ENCODE results near the gene AAK1. TPM values are rescaled to one million over a fixed set of nuclear protein-coding genes. Genes with fewer than 3 reads are reported as not detected.
A peak's percentile ranks its signal among the peaks of the same experiment; 100 is the strongest.

The AAK1 gene
- total and polyA plus RNA-seq, 2 of the 13 experiments (the other 11 are each of a cell fraction or from before 2014, with no cell fraction given): 9.8 to 10.3 TPM

GRCh38 chr2:69436938-69437750 lies 206.4 kb downstream of the AAK1 start, which contains the start of gene NFU1 (continued):
- peak; percentile 47; the same call in 1 of the 2 replicates for TF ChIP-seq STAT6 (CRISPR knock-in tag; IDR thresholded peaks at IDR 0.05; ENCODE audit: borderline replicate concordance)
- no peak; the same call in 1 of the 2 replicates for TF ChIP-seq ZNF878 (CRISPR knock-in tag; IDR thresholded peaks at IDR 0.05)
- TF ChIP-seq MLXIP (CRISPR knock-in tag; IDR thresholded peaks at IDR 0.05; ENCODE audit: borderline replicate concordance): peak; percentile 40; the same call in 1 of the 2 replicates
- peak; percentile 76; the same call in 1 of the 2 replicates for TF ChIP-seq ZNF33A (CRISPR knock-in tag; IDR thresholded peaks at IDR 0.05; ENCODE audit: borderline replicate concordance)
- TF ChIP-seq HOXA5 (CRISPR knock-in tag; IDR thresholded peaks at IDR 0.05): peak; percentile 91
- TF ChIP-seq ZFX (CRISPR knock-in tag; IDR thresholded peaks at IDR 0.05; ENCODE audit: low read depth): peak; percentile 96
- no peak for TF ChIP-seq HMGA1 (CRISPR knock-in tag; conservative IDR thresholded peaks at IDR 0.05)
- peak; percentile 86 for TF ChIP-seq CBFB (CRISPR knock-in tag; IDR thresholded peaks at IDR 0.05)
- 0 out of 2 replicates have a peak, but pooled peaks have one; percentile 75 for TF ChIP-seq ZNF34 (CRISPR knock-in tag; IDR thresholded peaks at IDR 0.05; ENCODE audit: borderline replicate concordance)
- TF ChIP-seq ZNF382 (CRISPR knock-in tag; IDR thresholded peaks at IDR 0.05; ENCODE audit: borderline replicate concordance): no peak
- no peak for TF ChIP-seq ZNF432 (CRISPR knock-in tag; IDR thresholded peaks at IDR 0.05; ENCODE audit: borderline replicate concordance)
- no peak for TF ChIP-seq ZNF749 (CRISPR knock-in tag; IDR thresholded peaks at IDR 0.05; ENCODE audit: borderline replicate concordance)
- TF ChIP-seq ZNF766 (CRISPR knock-in tag; IDR thresholded peaks at IDR 0.05; ENCODE audit: borderline replicate concordance): no peak
- TF ChIP-seq CREM (IDR thresholded peaks at IDR 0.05): peak; percentile 78
- TF ChIP-seq CREM (CRISPR knock-in tag; IDR thresholded peaks at IDR 0.05): peak; percentile 48
- no peak; the same call in 1 of the 2 replicates for TF ChIP-seq ZSCAN30 (CRISPR knock-in tag; IDR thresholded peaks at IDR 0.05)
- no peak for TF ChIP-seq CENPX (CRISPR knock-in tag; IDR thresholded peaks at IDR 0.05)
- peak; percentile 75 for TF ChIP-seq MED13 (CRISPR knock-in tag; IDR thresholded peaks at IDR 0.05)
- peak; percentile 91; the same call in 1 of the 2 replicates for TF ChIP-seq ZNF761 (CRISPR knock-in tag; conservative IDR thresholded peaks at IDR 0.05)
- TF ChIP-seq SMYD3 (CRISPR knock-in tag; IDR thresholded peaks at IDR 0.05): peak; percentile 94
- peak; percentile 67; the same call in 1 of the 2 replicates for TF ChIP-seq TOE1 (CRISPR knock-in tag; IDR thresholded peaks at IDR 0.05)
- TF ChIP-seq CREB1 (IDR thresholded peaks at IDR 0.05): peak; percentile 84
- no peak; the same call in 1 of the 2 replicates for TF ChIP-seq CREB1 (CRISPR knock-in tag; IDR thresholded peaks at IDR 0.05)
- no peak for TF ChIP-seq ZNF234 (CRISPR knock-in tag; conservative IDR thresholded peaks at IDR 0.05)
- TF ChIP-seq ZSCAN9 (CRISPR knock-in tag; IDR thresholded peaks at IDR 0.05; ENCODE audit: borderline replicate concordance): 0 out of 2 replicates have a peak, but pooled peaks have one; percentile 22
- TF ChIP-seq KDM5B (CRISPR knock-in tag; IDR thresholded peaks at IDR 0.05; ENCODE audit: borderline replicate concordance): peak; percentile 97
